Midbrain (tissue), 1 donor: Measurements from ENCODE around the gene TPI1.

Experiments
- DNase-seq: peaks from one replicate; lab custom pipeline; 2025; lab: John Stamatoyannopoulos, UW

Gene TPI1

GRCh38 chr12:6867413-6868210 lies at the start of gene TPI1:
Gene TPI1, plus strand, starts transcription at chr12:6867531. Its CDS starts 36 bp downstream, at chr12:6867567.
- peak; percentile 90 for DNase-seq

DNA sequence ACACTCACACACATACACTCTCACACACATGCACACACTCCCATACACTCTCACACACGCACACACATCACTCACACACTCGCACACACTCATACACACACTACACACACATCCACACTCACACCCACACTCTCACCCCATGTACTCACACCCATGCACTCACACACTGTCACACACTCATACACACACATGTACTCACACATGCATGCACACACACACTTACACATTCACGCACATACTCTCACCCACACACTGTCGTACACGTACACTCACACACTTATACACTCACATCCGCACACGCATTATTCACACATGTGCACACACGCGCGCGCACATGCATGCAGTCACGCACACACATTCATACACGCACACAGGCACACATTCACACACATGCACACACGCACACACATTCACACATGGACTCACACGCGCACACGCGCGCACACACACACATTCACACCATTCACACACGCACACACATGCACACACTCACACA lies 49.6 kb upstream of the TPI1 start:
- no peak for DNase-seq

DNA sequence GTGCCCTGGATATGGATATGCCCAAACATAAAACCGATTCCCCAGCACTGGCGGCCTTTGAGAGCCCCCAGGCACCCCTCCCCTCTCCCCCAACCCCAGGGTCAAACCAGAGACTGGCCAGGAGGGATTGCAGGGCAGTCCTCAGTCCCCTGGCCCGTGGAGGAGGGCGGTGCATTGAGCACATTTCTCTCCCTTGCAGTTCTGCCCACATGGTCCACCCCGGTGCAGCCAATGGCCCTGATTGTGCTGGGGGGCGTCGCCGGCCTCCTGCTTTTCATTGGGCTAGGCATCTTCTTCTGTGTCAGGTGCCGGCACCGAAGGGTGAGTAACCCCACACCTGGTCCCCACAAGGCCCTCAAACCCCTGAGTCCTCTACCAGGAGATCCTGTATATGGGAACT lies 49.1 kb upstream of the TPI1 start:
- DNase-seq: no peak

DNA sequence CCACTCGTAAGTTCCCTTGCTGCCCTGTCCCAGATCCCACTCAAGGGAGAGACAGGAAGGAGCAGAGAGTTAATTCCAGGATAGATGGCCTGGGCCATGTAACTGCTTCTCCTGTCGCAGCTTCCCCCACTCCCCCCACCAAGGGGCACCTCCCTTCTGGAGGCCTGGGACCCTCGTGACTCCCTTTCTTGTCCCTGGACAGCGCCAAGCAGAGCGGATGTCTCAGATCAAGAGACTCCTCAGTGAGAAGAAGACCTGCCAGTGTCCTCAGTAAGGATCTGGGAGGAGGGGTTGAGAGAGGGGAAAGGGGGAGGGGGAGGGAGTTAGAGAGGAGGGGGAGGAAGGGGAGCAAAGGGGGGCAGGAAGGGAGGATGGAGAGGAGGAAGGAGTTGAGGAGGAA lies 48.7 kb upstream of the TPI1 start:
- no peak for DNase-seq

DNA sequence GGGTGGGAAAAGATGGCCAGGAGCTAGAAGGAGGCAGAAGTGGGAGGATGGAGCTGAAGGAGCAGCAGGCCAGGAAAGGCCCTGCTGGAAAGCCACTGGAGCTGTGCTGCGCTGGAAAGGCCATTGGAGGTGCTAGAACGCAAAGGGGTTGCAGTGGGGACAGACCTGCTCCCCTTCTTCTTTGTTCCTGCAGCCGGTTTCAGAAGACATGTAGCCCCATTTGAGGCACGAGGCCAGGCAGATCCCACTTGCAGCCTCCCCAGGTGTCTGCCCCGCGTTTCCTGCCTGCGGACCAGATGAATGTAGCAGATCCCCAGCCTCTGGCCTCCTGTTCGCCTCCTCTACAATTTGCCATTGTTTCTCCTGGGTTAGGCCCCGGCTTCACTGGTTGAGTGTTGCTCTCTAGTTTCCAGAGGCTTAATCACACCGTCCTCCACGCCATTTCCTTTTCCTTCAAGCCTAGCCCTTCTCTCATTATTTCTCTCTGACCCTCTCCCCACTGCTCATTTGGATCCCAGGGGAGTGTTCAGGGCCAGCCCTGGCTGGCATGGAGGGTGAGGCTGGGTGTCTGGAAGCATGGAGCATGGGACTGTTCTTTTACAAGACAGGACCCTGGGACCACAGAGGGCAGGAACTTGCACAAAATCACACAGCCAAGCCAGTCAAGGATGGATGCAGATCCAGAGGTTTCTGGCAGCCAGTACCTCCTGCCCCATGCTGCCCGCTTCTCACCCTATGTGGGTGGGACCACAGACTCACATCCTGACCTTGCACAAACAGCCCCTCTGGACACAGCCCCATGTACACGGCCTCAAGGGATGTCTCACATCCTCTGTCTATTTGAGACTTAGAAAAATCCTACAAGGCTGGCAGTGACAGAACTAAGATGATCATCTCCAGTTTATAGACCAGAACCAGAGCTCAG lies 48.0 kb upstream of the TPI1 start:
- DNase-seq: no peak

GRCh38 chr12:6820166-6820565 lies 47.2 kb upstream of the TPI1 start:
- no peak for DNase-seq

DNA sequence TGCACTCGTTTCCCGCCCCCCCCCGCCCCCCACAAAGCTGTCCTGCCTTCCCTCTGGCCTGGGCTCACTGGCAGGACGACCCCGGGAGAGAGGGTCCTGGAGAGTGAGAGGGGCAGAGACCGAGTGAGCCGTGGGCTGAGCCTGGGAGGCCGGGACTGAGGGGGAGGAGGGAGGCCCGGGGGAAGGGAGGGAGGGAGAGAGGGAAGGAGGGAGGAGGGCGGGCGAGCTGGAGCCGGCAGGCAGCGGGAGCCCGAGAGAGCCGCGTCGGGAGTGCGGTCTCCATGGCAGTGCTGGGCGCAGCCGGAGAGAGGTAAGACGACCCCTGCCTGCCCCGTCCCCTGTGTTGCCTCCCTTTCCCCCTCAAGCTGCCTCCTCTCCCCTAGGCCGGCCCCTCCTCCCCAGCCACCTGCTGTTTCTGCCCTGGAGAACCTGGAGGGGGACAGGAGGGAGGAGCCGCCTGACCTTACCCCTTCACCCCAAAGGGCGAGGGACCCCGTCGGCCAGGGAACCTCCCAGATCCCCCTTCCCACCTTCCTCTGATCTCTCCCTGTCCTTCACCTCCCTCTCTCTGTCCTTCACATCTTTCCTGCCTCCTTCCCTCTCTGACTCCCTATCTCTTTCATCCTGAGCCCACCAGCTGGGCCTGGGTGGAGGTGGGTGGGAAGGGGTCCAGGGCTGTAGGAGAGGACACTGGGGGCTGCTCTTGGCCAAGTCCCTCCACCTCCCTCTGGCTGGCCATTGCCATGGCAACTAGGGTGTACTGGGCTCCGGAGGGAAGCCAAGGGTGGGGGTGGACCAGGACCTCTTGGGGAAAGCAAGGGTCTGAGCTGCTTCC lies 45.5 kb upstream of the TPI1 start, which contains the start of gene GPR162:
Gene GPR162, plus strand, starts transcription at position 231 of the 835 bp plus-strand sequence. CDS start 2,078 bp downstream, outside the sequence.
- DNase-seq: peak; percentile 9

DNA sequence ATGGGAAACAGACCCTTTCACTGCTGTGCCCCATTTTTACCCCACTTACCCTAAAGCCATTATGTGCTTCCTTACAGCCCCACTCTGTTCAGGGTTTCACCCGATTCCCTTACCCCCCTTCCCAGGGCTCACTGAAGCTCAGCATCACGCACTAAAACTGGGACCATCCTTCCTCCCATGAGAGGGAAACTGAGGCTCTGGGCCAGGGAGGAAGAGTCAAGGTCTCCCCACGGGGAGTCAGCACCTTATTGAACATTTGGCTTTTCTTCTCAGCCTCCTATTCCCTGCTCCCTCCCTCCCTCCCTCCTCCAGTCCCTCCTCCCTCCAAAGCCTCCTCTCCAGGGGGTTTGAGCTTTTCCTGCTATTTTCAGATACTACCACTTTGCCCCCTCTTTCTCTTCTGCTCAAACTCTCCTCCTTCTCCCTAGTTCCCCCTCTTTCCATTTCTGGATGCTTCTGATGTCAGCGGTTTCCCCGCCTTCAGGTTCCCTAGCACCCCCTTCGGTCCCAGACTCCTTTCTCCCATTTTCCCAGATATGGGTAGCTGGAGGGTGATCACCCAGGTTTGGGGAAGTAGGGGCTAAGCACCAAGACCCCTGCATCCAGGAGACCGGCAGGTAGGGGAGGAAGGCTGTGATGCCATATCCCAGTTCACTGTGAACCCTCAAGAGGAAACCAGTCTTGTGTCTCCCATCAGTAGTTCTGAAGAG lies 44.8 kb upstream of the TPI1 start:
- DNase-seq: no peak

DNA sequence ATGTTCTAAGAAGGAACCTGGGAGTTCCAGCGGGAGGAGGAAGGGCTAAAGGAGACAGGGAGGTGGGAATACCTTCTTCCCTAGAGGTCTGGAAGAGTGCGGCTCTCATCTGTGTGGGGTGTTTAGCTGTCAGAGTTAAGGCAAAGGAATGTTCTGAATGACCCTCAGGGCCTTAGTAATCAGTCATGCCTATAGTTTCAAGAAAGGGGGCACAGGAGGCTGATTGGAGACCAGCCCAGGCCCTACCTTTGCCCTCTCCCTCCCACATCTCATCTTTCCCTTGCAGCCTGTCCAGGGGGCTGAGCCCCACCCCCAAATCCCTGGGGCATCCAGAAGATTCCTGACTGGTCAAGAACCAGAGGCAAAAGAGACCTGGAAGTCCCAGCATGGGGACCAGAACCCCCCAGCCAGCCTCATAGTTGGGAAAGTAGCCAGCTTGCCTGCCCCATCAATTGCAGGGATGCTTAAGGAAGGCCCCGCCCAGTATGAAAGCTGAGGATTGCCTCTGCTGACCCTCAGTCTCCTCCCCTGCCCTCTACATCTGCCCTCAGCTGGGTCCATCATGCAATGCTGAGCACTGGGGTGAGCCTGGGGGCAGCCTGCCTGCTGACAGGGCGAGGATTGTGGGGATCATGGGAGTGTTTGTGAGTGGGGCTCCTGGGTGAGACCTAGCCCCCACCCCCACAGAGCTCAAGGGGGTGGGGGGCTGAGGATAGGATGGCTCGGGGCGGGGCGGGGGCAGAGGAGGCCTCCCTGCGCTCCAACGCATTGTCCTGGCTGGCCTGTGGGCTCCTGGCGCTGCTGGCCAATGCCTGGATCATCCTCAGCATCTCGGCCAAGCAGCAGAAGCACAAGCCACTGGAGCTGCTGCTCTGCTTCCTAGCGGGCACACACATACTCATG lies 43.9 kb upstream of the TPI1 start:
- DNase-seq: no peak

GRCh38 chr12:6824085-6824775 lies 43.1 kb upstream of the TPI1 start:
- no peak for DNase-seq

DNA sequence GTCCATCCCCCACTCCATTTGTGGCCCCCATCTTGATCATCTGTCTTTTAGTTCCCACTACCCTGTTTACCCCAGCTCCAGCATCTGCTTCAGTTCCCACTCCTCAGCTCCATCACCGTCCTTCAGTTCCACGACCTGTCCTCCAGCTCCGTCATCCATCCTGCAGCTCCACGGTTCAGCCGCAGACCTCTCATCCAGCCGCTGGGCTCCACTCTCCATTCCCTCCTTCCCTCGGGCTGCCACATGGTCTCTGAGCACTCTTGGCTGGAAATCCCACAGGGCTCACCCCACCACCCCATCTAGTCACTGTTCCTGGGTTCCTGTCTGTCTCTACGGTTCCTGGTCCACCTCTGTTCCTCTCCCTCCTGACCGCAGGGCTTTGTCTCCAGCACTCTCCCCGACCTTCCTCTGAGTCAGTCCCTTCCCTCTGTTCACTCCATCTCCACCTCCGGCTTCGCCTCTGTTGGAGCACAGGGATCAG lies 42.4 kb upstream of the TPI1 start:
- no peak for DNase-seq

DNA sequence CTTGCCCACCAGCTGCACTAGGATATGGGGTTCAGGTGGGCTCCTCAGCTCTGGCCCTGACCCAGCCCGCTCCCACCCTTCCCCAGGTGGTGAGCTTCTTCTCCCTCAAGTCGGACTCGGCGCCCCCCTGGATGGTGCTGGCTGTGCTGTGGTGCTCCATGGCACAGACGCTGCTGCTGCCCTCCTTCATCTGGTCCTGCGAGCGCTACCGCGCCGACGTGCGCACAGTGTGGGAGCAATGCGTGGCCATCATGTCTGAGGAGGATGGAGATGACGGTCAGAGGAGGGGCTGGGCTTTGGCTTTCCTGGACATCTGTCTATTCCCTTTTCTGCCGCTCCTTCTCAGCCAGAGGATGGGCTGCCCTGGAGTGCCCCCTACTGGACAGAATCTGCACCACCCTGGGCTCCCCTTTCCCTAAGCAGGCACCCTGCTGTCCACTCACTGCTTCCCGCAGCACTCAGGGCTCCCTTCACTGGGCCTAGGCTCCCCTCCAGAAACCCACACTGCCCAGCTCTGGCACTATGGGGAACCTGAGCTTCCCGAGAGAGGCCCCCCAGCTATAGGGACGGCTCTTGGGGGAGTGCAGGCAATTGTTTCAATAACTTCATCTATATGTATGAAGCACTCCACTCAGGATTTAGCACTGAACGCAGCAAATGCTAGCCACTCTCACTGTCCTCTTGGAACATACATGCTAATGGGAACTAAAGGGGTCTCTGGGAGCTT lies 41.8 kb upstream of the TPI1 start:
- peak; percentile 89 for DNase-seq

DNA sequence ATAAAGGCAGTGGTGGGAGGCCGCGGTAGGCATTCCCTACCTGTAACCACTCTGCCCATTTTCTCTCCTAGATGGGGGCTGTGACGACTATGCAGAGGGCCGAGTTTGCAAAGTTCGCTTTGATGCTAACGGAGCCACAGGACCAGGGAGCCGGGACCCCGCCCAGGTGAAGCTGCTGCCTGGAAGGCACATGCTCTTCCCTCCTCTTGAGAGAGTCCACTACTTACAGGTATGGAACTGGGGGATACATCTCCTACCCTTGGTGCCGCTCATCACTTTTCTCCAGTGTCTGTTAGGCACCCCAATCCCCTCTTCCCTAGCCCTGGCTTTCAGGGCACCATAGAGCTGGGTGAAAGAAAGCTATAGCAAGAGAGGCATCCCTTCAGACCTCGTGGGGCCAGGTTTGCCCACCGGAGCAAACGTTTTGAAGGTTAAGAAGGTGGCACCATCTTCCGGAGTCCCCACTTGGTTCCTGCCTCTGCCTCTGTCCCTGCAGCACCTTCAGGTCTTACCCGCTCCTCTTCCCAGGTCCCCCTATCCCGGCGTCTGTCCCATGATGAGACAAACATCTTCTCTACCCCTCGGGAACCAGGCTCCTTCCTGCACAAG lies 41.1 kb upstream of the TPI1 start:
- DNase-seq: no peak

- no peak for DNase-seq
These were observed 40.4 kb upstream of the TPI1 start for GRCh38 chr12:6826734-6827436.

GRCh38 chr12:6827437-6827911 lies 39.9 kb upstream of the TPI1 start:
- peak; percentile 37 for DNase-seq

GRCh38 chr12:6827982-6828780 lies 39.1 kb upstream of the TPI1 start, which contains the start of gene P3H3:
Gene P3H3, plus strand, starts transcription at chr12:6828407. Its CDS starts 34 bp downstream, at chr12:6828441.
- peak; percentile 49 for DNase-seq
